HS-27A (cell line): Measurements from ENCODE around the gene ITCH.
"Not testable (repeated sequence)": the region's sequence is repeated elsewhere in the genome, so short reads cannot be mapped to it uniquely, and the experiment has no call there.

Experiments used
- DNase-seq: peaks from one replicate; pipeline ENCODE4 v3.0.0-alpha.2; 2012; ENCODE audit warnings: low read depth, missing footprints

Gene ITCH

GRCh38 chr20:34461779-34462087, 98.7 kb downstream of the ITCH start:
- DNase-seq: no peak

GRCh38 chr20:34468951-34469350, 105.9 kb downstream of the ITCH start:
- DNase-seq: no peak

- DNase-seq: peak; percentile 53
Observed at GRCh38 chr20:34472246-34472925, 109.3 kb downstream of the ITCH start.

- DNase-seq: peak; percentile 11
Observed at GRCh38 chr20:34473262-34473883, 110.3 kb downstream of the ITCH start.

- no peak for DNase-seq
Observed at GRCh38 chr20:34475979-34476736, 113.1 kb downstream of the ITCH start.

- no peak for DNase-seq
Observed at GRCh38 chr20:34479627-34480026, 116.6 kb downstream of the ITCH start.

GRCh38 chr20:34482154-34482553, 119.1 kb downstream of the ITCH start:
- DNase-seq: not testable (repeated sequence)

DNA sequence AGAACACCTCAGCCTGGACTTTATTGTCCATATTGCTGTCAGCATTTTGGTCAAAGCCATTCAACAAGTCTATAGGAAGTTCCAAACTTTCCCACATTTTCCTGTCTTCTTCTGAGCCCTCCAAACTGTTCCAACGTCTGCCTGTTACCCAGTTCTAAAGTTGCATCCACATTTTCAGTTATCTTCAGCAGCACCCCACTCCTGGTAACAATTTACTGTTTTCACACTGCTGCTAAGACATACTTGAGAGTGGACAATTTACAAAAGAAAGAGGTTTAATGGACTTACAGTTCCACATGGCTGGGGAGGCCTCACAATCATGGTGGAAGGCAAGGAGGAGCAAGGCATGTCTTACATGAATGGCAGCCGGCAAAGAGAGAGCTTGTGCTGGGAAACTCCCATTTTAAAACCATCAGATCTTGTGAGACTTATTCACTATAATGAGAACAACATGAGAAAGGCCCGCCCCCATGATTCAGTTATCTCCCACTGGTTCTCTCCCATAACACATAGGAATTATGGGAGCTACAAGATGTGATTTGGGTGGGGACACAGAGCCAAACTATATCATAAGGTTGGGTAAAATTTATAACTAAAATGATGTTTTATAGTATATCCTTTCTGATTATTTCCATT, 120.6 kb downstream of the ITCH start:
- not testable (repeated sequence) for DNase-seq

- no peak for DNase-seq
Observed at GRCh38 chr20:34485068-34485634, 122.1 kb downstream of the ITCH start.

GRCh38 chr20:34491226-34491931, 128.3 kb downstream of the ITCH start:
- no peak for DNase-seq

DNA sequence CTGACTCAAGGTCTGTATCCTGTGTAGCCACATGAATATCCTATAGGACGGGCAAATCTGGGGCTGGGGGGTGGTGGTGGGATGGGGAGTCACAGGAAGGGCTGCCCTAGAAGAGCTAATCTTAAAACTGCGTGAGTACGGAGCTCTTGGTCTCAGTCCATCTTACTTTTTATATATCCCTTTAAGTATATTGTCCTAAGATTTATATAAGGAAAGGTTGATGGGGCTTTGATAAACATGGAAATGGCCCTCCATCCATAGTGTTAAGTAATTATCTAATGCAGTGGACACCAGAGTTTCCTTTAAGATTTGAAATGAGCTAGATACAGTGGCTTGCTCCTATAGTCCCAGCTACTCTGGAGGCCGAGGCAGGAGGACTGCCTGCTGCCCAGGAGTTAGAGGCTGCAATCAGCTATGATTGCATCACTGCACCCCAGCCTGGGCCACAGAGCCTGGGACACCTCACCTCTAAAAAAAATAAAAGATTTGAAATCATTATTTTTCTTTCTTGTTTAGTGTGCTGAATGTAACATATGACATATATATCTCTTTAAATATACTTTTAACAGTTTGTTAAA, 128.9 kb downstream of the ITCH start:
- DNase-seq: no peak

- no peak for DNase-seq
Observed at GRCh38 chr20:34493646-34494045, 130.6 kb downstream of the ITCH start.

GRCh38 chr20:34495307-34495706, 132.2 kb downstream of the ITCH start:
- no peak for DNase-seq

- DNase-seq: no peak
Observed at GRCh38 chr20:34495916-34496315, 132.8 kb downstream of the ITCH start.

DNA sequence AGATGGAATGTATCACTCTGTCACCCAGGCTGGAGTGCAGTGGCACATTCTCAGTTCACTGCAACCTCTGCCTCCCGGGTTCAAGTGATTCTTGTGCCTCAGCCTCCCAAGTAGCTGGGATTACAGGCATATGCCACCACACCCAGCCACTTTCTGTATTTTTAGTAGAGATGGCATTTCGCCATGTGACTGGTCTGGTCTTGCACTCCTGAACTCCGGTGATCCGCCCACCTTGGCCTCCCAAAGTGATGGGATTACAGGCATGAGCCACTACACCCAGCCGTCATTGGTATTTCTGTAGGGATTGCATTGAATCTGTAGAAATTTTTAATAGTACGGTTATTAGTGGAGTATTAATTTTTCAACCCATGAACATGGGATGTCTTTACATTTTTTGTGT, 134.5 kb downstream of the ITCH start:
- not testable (repeated sequence) for DNase-seq

DNA sequence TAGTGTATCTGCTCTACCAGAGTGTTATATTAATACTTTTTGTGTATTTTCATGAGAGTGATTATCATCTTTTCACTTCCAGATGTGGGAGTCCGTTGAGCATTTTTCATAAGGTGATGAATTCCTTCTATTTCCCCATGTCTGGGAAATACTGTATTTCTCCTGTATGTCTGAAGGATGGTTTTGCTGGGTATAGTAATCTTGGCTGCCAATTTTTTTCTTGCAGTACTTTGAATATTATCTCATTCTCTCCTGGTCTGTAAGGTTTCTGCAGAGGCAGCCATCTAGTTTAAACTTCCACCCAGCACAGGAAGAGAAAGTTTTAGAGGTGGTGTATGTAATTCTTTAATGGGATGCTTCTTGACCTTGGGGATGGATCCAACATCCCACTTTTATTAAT, 137.8 kb downstream of the ITCH start:
- DNase-seq: no peak

DNA sequence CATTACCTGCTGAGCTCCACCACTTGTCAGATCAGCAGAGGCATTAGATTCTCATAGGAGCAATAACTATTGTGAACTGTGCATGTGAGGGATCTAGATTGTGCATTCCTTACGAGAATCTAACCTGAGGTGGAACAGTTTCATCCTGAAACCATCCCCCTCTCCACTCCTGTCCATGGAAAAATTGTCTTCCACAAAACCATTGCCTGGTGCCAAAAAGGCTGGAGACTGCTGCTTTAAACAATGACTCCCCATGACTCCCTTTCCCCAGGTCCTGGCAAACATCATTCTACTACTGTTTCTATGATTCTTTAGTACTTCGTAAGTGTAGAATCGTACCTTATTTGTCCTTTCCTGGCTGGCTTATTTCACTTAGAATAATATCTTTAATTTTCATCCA, 143.4 kb downstream of the ITCH start:
- DNase-seq: no peak

DNA sequence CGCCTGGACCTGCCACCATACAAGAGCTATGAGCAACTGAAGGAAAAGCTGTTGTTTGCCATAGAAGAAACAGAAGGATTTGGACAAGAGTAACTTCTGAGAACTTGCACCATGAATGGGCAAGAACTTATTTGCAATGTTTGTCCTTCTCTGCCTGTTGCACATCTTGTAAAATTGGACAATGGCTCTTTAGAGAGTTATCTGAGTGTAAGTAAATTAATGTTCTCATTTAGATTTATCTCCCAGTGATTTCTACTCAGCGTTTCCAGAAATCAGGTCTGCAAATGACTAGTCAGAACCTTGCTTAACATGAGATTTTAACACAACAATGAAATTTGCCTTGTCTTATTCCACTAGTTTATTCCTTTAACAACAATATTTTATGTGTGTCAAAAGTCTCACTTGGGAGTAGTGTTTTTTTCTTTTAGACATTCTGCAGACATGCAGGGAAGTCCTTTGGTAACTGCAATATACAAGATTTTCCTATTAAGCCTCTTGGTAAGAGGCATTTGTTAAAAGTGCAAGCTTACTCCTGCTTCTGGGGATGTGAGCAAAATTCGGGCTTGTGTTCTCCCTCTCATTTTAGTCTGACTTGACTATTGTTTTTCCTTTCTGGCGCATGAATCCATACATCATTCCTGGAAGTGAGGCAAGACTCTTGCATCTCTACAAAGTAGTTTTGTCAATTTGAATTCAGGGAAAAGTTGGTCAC, 144.8 kb downstream of the ITCH start:
- DNase-seq: no peak

GRCh38 chr20:34510575-34510974, 147.5 kb downstream of the ITCH start:
- no peak for DNase-seq

DNA sequence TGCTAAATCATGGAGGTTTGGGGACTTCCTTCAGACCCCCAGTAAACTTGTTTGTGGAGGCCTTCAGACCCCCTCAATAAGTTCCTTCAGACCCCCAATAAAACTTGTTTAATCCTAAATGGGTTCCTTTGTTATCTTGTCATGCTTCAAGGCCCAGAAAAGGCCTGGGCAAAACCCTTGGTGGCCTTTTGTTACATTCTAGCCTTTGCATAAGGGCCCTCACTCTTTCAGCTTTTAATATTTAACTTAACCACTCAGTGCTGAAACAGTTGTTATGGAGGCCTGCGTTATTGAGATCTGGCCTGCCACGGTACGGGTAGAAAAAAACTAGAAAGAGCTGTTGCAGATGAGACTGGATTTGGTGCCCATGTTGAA, 148.8 kb downstream of the ITCH start:
- DNase-seq: no peak
